OCI-LY7 (cell line): ENCODE data around the gene CCNG1.

Experiments used
- EZH2phosphoT487 ChIP-seq: fragments of 200-600 bp; sonication (generic); IDR thresholded peaks from 2 replicates; pipeline ENCODE4 v1.6.1; 2018; ENCODE audit warnings: low read depth, borderline replicate concordance, mild to moderate bottlenecking, mixed run types, antibody characterized with exemption, low read length, moderate library complexity, mixed read lengths
- TF ChIP-seq, protein P1 (sequence below): fragments of 200-600 bp; sonication (generic); conservative IDR thresholded peaks from 2 replicates; pipeline ENCODE4 v1.5.1; 2014; ENCODE audit warnings: mild to moderate bottlenecking, antibody characterized with exemption, low read length, moderate library complexity, mixed read lengths

DNA sequence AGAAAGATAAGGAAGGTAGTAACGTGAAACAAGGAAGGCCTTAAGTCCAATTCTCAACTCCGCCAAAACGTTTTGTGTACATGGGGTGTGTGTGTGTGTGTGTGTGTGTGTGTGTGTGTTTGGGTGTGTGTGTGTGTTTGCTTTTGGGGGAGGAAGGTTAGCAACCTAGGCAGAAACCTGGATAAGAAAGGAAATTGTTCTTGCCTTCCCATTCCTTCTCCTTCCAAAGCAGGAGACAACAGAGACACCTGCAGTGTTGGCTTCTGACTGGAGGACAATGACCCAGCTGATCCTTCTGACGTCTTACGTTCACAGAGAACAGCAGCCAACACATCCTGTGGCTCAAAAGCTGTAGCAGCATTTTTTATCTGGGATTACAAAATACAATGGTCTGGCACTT is 4.1 kb upstream of the CCNG1 start:
- TF ChIP-seq, protein P1, sequence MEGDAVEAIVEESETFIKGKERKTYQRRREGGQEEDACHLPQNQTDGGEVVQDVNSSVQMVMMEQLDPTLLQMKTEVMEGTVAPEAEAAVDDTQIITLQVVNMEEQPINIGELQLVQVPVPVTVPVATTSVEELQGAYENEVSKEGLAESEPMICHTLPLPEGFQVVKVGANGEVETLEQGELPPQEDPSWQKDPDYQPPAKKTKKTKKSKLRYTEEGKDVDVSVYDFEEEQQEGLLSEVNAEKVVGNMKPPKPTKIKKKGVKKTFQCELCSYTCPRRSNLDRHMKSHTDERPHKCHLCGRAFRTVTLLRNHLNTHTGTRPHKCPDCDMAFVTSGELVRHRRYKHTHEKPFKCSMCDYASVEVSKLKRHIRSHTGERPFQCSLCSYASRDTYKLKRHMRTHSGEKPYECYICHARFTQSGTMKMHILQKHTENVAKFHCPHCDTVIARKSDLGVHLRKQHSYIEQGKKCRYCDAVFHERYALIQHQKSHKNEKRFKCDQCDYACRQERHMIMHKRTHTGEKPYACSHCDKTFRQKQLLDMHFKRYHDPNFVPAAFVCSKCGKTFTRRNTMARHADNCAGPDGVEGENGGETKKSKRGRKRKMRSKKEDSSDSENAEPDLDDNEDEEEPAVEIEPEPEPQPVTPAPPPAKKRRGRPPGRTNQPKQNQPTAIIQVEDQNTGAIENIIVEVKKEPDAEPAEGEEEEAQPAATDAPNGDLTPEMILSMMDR: no peak
- no peak for TF ChIP-seq EZH2phosphoT487
